ENCODE measurements around the gene ORM1. TPM values are rescaled to one million over a fixed set of nuclear protein-coding genes. Genes with fewer than 3 reads are reported as not detected.

ORM1 gene
- total RNA-seq, 6 experiments from 2014 or later: 11,577 to 28,471 (median 22,756) TPM

GRCh38 chr9:114341152-114341830 lies 18.4 kb downstream of the ORM1 start:
- H3K36me3 ChIP-seq: peaks cover 0 to 69% (median 15%) of the 10 kb centered on the region in 4 donors
- H3K4me1 ChIP-seq: no peaks in the 10 kb centered on the region
- WGBS (ENCODE audit: insufficient coverage, low coverage, low lambda C conversion rate, missing lambda C conversion rate): 77% methylated on average over 3 of the region's 12 CpGs
- TF ChIP-seq CTCF (IDR thresholded peaks at IDR 0.05) (no peak), POLR2A (IDR thresholded peaks at IDR 0.05) (no peak)
- no peaks in the 10 kb centered on the region for H3K27me3 ChIP-seq
- no peaks in the 10 kb centered on the region for H3K9me3 ChIP-seq
- DNase-seq (no peak), ATAC-seq (no peak)
- intact Hi-C loops (cut with DNase I): no loop called here
- H3K27ac ChIP-seq: no peak overlapping the region
- no peak overlapping the region for H3K4me3 ChIP-seq

GRCh38 chr9:114341991-114342390 lies 19.1 kb downstream of the ORM1 start:
- no peak for DNase-seq
- Histone ChIP-seq H3K9me3 (no peaks in the 10 kb centered on the region), H3K4me1 (no peaks in the 10 kb centered on the region), H3K4me3 (no peak overlapping the region), H3K27ac (no peak overlapping the region), H3K36me3 (peaks cover 7 to 70% (median 21%) of the 10 kb centered on the region in 4 donors), H3K27me3 (no peaks in the 10 kb centered on the region)
- intact Hi-C loops (cut with DNase I): no loop called here
- 100% methylated on average over 1 of the region's 4 CpGs for WGBS (ENCODE audit: insufficient coverage, low coverage, low lambda C conversion rate, missing lambda C conversion rate)
- TF ChIP-seq POLR2A (IDR thresholded peaks at IDR 0.05): no peak
- TF ChIP-seq CTCF (IDR thresholded peaks at IDR 0.05): no peak
- ATAC-seq: no peak

GRCh38 chr9:114342755-114343440 lies 20.0 kb downstream of the ORM1 start:
- TF ChIP-seq POLR2A (IDR thresholded peaks at IDR 0.05) (no peak), CTCF (IDR thresholded peaks at IDR 0.05) (no peak)
- intact Hi-C loops (cut with DNase I): no loop called here
- H3K27me3 ChIP-seq: no peaks in the 10 kb centered on the region
- no peak overlapping the region for H3K27ac ChIP-seq
- no peaks in the 10 kb centered on the region for H3K4me1 ChIP-seq
- WGBS (ENCODE audit: insufficient coverage, low coverage, low lambda C conversion rate, missing lambda C conversion rate): 75% methylated on average over 3 of the region's 5 CpGs
- no peak overlapping the region for H3K4me3 ChIP-seq
- DNase-seq: no peak
- H3K36me3 ChIP-seq: peaks cover 7 to 75% (median 25%) of the 10 kb centered on the region in 4 donors
- ATAC-seq: no peak
- no peaks in the 10 kb centered on the region for H3K9me3 ChIP-seq

GRCh38 chr9:114343471-114344187 lies 20.7 kb downstream of the ORM1 start:
- whole genome bisulfite sequencing (ENCODE audit: insufficient coverage, low coverage, low lambda C conversion rate, missing lambda C conversion rate): 91% methylated on average over 8 of the region's 9 CpGs
- Histone ChIP-seq H3K4me1 (no peaks in the 10 kb centered on the region), H3K27me3 (no peaks in the 10 kb centered on the region), H3K36me3 (peaks cover 7 to 80% (median 28%) of the 10 kb centered on the region in 4 donors), H3K9me3 (no peaks in the 10 kb centered on the region), H3K27ac (no peak overlapping the region), H3K4me3 (no peak overlapping the region)
- no peak for ATAC-seq
- no peak for DNase-seq
- intact Hi-C loops (cut with DNase I): no loop called here
- TF ChIP-seq CTCF (IDR thresholded peaks at IDR 0.05) (no peak), POLR2A (IDR thresholded peaks at IDR 0.05) (no peak)

Measured in right lobe of liver (tissue), 6 donors.